MM.1S (cell line): ENCODE results near the gene GFM1.
A peak's percentile ranks its signal among the peaks of the same experiment; 100 is the strongest.

ENCODE experiments used
- CTCF ChIP-seq: fragments of 300-600 bp; sonication (generic); IDR thresholded peaks from 2 replicates; pipeline ENCODE4 v1.5.1; 2016; ENCODE audit warnings: antibody characterized with exemption, low read length, mixed read lengths
- EZH2 ChIP-seq: fragments of 300-600 bp; sonication (generic); optimal IDR thresholded peaks from 2 replicates; pipeline ENCODE3; 2017; ENCODE audit warnings: low read depth, mild to moderate bottlenecking, antibody characterized with exemption, low read length, mixed read lengths
- EZH2phosphoT487 ChIP-seq: fragments of 300-600 bp; sonication (generic); IDR thresholded peaks from 2 replicates; pipeline ENCODE4 v1.6.1; 2018; ENCODE audit warnings: antibody characterized with exemption, low read length

- no peak for TF ChIP-seq EZH2
- TF ChIP-seq CTCF, result peak; percentile 89
- no peak for TF ChIP-seq EZH2phosphoT487
Measured at GRCh38 chr3:158672215-158673176, 28.2 kb downstream of the GFM1 start, which contains the start of gene LXN.
